Stimulated activated CD8-positive, alpha-beta memory T cell treated with anti-CD3 and anti-CD28 coated beads, Interleukin-7, amount 100 ng/mL, for 1 hour (primary cell): ENCODE measurements around the gene THAP8.

Experiments used
- DNase-seq, 2 donors: peaks; one replicate each; pipeline ENCODE4 v3.0.0-alpha.2; 2020; ENCODE audit warnings: low read depth in 2 of 2

The THAP8 gene

GRCh38 chr19:36030264-36031148, 23.6 kb downstream of the THAP8 start:
- no peak for DNase-seq

GRCh38 chr19:36028313-36029041, 25.6 kb downstream of the THAP8 start:
- DNase-seq = no peak

DNA sequence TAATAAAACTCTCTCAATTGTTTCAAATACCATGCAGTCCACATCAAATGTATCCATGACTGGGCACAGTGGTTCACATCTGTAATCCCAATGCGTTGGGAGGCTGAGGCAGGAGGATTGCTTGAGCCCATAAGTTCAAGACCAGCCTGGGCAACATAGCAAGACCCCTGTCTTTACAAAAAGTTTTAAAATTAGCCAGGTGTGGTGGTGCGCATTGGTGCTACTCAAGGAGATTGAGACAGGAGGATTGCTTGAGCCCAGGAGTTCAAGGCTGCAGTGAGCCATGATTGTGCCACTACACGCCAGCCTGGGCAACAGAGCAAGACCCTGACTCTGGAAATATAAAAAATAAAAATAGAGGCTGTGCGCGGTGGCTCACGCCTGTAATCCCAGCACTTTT, 26.4 kb downstream of the THAP8 start:
- DNase-seq = no peak

DNA sequence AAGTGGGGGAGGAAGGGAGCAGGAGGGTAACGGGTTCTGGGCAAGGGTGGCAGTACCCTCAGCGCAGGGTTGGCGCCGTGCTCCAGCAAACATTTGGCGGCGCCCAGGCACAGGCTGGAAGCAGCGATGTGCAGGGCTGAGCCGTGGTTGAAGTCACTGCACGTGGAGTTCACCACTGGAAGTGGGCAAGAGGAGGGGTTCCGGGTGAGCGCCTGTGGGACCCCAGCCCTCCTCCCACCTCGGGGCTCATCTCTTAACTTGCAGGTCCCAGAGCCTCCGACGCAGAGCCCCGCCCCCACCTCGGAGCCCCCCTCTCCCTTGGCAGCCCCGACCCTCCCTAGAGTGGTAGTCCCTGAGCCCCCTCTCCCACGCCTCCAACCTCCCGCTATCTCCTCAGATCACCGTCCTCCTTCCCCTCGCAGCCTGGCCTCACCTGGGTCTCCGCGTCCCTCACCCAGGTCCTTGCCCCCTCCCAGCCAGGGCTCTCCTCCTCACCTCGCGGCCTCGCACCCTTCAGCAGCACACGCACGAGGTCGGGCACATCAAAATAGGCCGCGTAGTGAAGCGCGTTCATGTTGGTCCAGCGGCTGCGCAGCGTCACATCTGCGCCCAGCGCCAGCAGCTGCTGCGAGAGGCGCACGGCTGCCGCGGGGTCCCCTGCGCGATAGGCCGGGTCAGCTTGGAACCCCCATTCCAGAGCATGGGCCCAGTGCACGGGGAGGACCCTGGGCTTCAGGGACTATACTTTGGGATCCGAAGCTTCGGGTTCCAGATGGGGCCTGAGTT, 27.8 kb downstream of the THAP8 start:
- no peak for DNase-seq

DNA sequence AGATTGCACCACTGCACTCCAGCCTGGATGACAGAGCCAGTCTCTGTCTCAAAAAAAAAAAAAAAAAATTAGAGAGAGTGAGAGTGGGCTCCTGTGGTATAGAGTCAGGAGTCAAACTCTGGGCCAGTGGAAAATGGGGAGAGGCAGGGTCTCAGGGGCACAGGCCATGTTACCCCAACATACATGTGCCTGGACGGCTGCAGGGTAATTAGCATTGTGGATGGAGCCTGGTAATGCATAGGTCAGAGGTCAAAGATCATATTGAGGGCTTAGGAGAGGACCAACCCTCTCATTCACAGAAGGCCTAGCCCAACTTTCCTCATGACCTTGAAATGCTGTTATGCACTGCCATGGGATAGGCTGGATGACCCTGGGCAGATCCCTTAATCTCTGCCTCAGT, 28.5 kb downstream of the THAP8 start:
- no peak for DNase-seq

GRCh38 chr19:36023432-36023831, 30.7 kb downstream of the THAP8 start:
- no peak for DNase-seq

- DNase-seq = no peak
Observed at GRCh38 chr19:36019061-36019670, 34.9 kb downstream of the THAP8 start.

DNA sequence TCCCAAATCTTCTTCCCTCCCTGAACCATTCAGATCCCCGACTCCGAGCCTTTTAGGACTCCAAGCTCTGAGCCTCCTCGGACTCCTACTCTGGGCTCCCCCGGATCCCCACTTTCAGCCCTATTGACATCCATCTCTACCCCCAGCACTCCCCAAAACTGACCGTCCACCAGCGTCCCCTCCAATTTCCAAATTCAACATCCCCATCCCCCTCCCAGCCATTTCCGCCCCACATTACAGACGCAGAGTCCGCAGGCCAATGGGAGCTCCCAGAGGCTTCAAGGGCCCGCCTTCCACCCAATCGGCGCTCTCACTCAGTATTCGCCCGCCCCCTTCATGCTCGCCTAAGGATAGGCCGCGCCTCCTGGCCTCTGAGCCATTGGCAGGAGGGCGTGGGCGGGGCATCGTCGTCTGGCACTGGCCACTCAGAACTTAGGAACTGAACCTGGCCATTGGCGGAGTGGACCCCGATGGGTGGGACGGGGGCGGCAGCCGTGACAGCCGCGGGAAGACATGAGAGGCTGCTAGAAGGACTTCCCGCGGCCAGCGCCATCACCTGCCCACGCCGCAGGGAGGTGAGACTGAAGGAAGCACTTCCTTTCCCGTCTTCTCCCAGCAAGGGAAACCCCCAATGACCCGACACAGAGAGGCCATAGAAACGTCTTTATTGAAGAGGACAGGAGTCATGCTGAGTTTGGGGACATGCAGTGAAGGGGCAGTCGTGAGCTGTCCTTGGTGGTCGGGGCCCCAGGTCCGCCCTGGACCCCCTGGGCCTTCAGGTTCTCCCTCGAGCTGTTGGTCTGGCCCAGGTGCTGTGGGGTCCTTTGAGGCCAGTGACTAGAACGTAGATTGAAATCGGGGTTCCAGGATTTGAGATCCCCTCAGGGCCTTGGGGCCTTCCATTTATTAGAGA, 39.8 kb downstream of the THAP8 start, which contains the start of gene ALKBH6:
ALKBH6 (minus strand) TSS at position 202 of the 913 bp plus-strand sequence. CDS start 816 bp downstream, outside the sequence.
- DNase-seq = peak; percentile 96 to 98

DNA sequence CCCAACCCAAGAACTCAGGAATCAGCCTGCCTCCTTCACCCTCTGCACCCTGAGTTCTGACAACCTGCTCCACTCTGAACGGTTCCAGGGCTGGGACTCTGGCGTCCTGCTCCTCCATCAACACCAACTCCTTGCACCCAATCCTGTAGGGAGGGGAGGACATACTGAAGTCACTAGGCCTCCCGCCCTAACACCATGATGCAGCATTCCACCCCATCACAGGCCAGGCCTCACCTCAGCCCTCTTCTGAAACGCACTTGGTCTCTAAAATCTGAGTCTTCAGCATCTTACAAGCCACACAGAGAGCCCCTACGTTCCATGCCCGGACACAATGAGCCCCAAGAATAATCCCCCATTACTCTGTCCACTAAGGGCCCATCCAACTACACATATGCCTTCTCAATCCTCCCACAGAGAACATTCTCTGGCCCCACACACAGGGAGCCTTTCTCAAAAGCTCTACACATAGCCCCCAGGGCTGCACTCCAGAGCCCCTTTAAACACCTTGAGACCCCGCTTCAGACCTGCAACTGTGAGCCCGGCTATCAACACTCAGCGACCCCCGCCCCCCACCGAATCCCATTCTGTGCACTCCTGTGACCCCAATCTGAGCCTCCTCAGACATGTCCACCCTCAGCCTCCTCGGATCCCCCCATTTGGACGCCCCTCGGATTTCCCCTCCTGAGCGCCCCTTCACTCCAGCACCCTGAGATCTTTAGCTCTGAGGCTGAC, 40.6 kb downstream of the THAP8 start:
- no peak for DNase-seq

DNA sequence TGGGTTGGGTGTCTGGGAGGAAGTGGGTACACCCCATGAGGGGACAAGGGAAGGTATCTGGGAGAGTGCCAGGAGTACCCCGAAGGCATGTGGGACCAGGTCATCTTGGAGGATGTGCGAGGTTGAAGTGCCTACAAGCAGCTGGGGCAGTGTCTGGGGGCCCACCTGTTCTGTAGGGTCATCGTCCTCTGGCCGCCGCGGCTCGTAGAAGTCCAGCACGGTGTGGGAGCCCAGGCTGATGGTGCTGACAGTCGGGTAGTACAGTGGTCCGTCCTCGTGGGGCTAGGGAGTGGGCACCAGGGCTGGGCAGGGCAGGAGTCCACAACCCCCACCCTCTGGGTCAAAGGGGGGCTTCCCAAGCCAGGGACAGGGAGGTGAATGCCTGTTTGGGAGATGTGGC, 43.7 kb downstream of the THAP8 start:
- DNase-seq = no peak

DNA sequence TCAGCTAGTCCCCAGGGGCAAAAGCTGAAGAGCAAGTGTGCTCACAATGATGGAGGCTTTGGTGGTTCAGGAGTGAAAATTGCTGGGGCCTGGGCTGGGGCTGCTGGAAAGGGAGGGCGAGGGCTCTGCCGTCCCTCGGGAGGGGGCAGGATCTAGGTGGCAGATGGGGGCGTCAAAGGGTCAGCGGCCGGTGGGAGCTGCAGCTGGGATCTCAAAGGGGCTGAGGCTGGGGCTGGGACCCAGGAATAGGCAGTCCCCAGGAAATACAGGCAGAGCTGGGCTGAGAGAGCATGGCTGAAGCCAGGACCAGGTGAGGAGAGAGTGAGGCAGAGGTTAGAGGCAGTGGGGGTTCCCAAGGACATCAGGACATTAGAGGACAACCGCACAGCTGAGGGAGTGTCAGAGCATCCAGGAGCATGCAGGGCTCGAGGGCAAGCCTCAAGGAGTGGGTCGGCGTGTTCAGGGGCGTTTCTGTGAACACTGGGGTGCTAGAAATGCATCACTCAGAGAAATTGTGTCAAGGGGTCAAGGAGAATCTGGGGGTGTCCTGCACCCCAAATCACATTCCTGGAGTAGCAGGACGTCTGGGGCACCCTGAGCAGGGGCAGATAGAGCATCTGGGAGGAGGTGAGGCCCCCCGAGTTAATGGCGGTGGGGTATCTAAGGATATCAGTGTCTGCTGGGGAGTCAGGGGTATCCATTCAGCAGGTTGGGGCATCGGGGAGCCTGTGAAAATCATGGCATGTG, 44.3 kb downstream of the THAP8 start:
- no peak for DNase-seq

GRCh38 chr19:36009220-36009619, 44.9 kb downstream of the THAP8 start:
- no peak for DNase-seq

- DNase-seq = no peak
Observed at GRCh38 chr19:36008336-36008978, 45.6 kb downstream of the THAP8 start, which contains the start of gene SYNE4. TSS of gene SYNE4 (minus strand) at chr19:36008813. CDS start at chr19:36008681, 132 bp downstream.

DNA sequence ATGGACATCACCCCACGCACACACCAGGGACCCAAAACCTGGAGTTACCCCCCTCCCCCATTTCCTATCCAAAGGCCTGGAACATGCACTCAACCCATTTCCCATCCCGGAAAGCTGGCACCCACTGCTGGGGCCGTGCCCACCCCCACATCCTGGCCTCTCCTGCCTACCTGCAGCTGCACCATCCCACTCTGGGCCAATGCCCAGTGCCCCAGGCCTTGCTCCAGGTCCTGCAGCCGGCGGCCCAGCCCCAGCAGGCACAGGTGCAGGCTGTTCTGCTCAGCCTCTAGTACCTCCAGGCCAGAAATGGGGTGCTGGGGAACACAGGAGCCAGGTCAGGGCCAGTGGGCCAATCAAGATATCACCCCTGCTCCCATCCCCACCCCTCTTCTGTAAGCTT, 47.1 kb downstream of the THAP8 start:
- DNase-seq = no peak

DNA sequence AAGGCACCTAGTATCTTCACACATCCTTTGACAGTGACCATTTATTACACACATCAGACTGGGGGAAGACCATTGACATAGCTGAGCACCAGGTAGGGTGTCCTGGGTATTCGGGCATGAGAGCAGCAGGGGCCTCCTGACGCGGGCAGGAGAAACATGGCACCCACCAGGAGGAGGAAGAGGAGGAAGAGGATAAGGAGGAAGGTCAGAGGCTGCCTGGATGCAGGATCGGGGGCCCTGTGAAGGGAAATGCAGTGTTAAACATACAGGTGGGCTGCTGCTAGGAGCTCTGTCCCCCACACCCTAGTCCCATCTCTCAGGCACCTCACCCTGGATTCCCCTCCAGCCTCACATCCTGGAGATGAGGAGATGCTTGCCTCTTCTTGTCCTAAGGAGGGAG, 50.8 kb downstream of the THAP8 start:
- DNase-seq = no peak

- no peak for DNase-seq
Observed at GRCh38 chr19:36001605-36002004, 52.5 kb downstream of the THAP8 start.

DNA sequence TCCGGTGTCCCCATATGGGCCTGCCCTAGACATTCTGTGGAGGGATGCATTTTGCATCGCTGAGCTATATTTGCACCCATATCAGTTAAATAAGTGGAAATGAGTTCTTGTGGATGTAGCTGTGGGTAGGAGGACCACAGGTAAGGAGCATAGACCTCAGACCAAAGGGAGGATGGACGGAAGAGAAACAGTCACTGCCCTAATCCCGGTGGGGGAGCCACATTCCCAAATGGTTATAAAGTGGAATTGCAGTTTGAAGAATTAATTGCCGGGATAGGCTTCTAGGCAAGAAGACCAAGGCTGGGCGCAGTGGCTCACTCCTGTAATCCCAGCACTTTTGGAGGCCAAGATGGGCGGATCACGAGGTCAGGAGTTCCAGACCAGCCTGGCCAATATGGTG, 57.3 kb downstream of the THAP8 start:
- DNase-seq = no peak
